Measurements from ENCODE around the gene CCDC192.

GRCh38 chr5:127791439-127791838 is 88.2 kb downstream of the CCDC192 start:
- no peak for TF ChIP-seq CTCF (IDR thresholded peaks at IDR 0.05; ENCODE audit: insufficient read depth, low read length, poor library complexity, severe bottlenecking)
- TF ChIP-seq EZH2phosphoT487 (conservative IDR thresholded peaks at IDR 0.05; ENCODE audit: low read length) = no peak

Data from SU-DHL-6 (cell line).